Transverse colon (tissue), 4 donors: ENCODE results near the gene GRIK4.

Experiments
- CTCF ChIP-seq, 5 experiments: fragments of 200-600 bp in 3 of 5; fragments of 450-650 bp in 2 of 5; sonication (generic) in 3 of 5; IDR thresholded peaks; 1 replicate in 2 of 5; 2 replicates in 3 of 5; pipeline ENCODE4 v1.5.1; 2016 to 2017; ENCODE audit warnings: antibody characterized with exemption in 5 of 5, inconsistent platforms in 3 of 5, mild to moderate bottlenecking in 2 of 5, moderate library complexity in 1 of 5
- POLR2AphosphoS5 ChIP-seq, 3 donors: sonication (generic); formaldehyde crosslinking; IDR thresholded peaks; one replicate each; pipeline ENCODE4 v1.6.1; 2016; ENCODE audit warnings: antibody characterized with exemption in 3 of 3

- TF ChIP-seq CTCF (IDR thresholded peaks at IDR 0.05) (no peak), POLR2AphosphoS5 (IDR thresholded peaks at IDR 0.05) (no peak)
Measured at GRCh38 chr11:120978701-120979100, 467.2 kb downstream of the GRIK4 start.
